ENCODE results near the gene PTGDS.

DNA sequence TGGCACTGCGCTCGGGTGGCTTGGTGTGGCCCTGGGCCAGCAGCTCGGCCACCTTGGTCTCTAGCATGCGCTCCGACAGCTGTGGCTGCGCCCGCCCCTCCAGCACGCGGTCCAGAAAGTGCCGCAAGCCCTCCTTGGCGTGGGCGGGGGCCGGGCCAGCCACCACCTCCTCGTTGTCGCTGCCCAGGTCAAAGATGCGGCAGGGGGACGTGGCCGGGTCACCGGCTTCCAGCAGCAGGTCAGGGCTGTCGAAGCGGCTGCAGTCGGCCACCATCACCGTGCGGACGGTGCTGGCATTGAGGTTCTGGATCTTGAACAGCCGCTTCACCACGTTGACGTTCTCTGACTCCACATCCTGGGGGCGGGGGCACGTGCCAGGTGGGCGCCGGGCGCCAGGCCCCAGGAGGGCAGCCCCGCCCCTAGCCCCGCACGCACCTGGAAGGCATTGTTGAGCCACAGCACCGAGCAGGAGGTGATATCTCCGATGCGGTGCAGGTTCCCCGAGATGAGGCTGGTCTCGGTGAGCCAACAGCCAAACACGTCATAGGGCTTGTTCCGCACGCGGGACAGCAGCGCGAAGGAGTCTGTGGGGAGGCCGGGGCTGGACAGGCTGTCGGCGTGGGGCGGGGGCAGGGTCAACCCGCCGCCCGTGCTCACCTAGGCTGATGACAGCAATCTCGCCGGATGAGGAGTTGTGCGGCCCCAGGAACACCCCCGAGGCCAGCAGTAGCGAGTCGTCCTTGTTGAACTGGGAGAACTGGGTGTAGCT lies 35.0 kb upstream of the PTGDS start:
- TF ChIP-seq EP300 (IDR thresholded peaks at IDR 0.05), result no peak
- TF ChIP-seq, protein P1, sequence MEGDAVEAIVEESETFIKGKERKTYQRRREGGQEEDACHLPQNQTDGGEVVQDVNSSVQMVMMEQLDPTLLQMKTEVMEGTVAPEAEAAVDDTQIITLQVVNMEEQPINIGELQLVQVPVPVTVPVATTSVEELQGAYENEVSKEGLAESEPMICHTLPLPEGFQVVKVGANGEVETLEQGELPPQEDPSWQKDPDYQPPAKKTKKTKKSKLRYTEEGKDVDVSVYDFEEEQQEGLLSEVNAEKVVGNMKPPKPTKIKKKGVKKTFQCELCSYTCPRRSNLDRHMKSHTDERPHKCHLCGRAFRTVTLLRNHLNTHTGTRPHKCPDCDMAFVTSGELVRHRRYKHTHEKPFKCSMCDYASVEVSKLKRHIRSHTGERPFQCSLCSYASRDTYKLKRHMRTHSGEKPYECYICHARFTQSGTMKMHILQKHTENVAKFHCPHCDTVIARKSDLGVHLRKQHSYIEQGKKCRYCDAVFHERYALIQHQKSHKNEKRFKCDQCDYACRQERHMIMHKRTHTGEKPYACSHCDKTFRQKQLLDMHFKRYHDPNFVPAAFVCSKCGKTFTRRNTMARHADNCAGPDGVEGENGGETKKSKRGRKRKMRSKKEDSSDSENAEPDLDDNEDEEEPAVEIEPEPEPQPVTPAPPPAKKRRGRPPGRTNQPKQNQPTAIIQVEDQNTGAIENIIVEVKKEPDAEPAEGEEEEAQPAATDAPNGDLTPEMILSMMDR (IDR thresholded peaks at IDR 0.05), result no peak

Measured in esophagus muscularis mucosa (tissue), 3 donors.